Duodenal mucosa (tissue), 2 donors: Measurements from ENCODE around the gene MYF5.

Experiments
- H3K27ac ChIP-seq: one replicate; pipeline ENCODE4 v1.7.0; 2013; ENCODE audit warnings: low read depth, low read length
- H3K27me3 ChIP-seq, 2 donors: one replicate each; pipeline ENCODE4 v1.7.0; 2013; ENCODE audit warnings: low read length in 2 of 2, control low read depth in 1 of 2; ENCODE audit not compliant: insufficient read depth in 2 of 2, control insufficient read depth in 1 of 2
- H3K36me3 ChIP-seq, 2 donors: one replicate each; pipeline ENCODE4 v1.7.0; 2013; ENCODE audit warnings: low read length in 2 of 2, control low read depth in 1 of 2; ENCODE audit not compliant: insufficient read depth in 2 of 2, control insufficient read depth in 1 of 2
- H3K4me1 ChIP-seq, 2 donors: one replicate each; pipeline ENCODE4 v1.7.0; 2013; ENCODE audit warnings: low read length in 2 of 2, control low read depth in 1 of 2; ENCODE audit not compliant: insufficient read depth in 2 of 2, control insufficient read depth in 1 of 2
- H3K4me3 ChIP-seq, 2 donors: one replicate each; pipeline ENCODE4 v1.7.0; 2013; ENCODE audit warnings: low read length in 2 of 2, low read depth in 1 of 2
- H3K9ac ChIP-seq, 2 donors: one replicate each; pipeline ENCODE4 v1.7.0; 2013; ENCODE audit warnings: low read length in 2 of 2, low read depth in 1 of 2
- H3K9me3 ChIP-seq, 2 donors: one replicate each; pipeline ENCODE4 v1.7.0; 2013; ENCODE audit warnings: low read length in 2 of 2, control low read depth in 1 of 2; ENCODE audit not compliant: control insufficient read depth in 1 of 2

Gene MYF5

DNA sequence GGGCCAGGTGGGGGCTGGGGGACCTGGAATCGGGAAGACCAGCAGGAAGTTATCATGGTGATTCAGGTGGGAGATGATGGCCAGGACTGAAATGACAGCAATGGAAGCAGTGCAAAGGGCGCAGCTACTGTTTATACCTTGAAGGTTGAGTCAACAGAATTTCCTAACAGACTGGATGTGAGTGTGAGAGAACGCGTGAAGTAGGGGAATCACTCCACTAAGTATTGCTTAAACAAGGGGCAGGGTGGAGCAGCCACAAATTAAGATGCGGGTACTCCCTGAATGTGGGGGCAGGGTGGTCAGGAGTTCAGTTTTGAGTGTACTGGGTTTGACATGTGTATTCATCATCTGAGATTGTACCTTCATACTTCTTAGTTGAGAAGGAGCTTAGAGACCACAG lies 45.1 kb downstream of the MYF5 start:
- Histone ChIP-seq H3K27ac (no peak overlapping the region), H3K27me3 (no peaks in the 10 kb centered on the region), H3K9me3 (no peaks in the 10 kb centered on the region), H3K4me3 (no peak overlapping the region), H3K36me3 (no peaks in the 10 kb centered on the region), H3K4me1 (no peaks in the 10 kb centered on the region), H3K9ac (no peak overlapping the region)

DNA sequence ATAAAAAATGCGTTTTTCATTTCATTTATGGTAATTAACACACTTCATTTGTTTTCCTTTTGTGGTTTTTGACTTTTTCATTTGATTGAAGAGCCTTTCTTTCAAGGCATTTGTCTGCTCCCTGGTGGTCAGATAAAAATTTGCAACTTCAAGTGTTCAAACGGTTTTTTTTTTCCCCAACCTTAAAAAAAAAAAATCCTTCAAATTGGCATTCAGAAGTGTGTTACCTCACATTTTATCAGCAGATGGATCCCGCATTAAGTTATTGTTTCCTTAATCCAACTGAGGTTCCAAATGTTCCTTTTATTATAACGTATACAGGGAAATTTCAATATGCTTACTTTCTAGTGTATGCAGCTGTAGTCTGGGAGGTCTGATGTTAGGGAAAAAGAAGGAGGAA lies 47.2 kb downstream of the MYF5 start:
- H3K9me3 ChIP-seq: no peaks in the 10 kb centered on the region
- H3K4me3 ChIP-seq: no peak overlapping the region

DNA sequence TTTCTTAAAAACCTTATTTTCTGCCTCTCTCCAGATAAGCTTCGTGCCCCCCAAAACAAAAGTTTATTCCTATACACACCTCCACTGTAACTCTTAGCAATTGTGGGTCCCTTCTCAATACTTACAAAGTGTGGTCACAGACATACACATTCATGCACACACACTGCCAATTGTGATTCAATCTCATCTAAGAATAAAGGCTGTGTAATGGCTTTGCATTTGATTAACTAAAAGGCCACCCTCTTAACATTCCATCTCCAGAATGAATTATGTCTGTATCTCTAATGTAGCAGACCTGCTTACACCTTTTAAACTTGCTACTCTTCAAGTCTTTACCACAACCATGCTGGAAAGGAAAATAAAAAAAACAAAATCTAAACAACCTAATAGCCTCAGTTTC lies 49.5 kb downstream of the MYF5 start:
- H3K4me1 ChIP-seq: no peaks in the 10 kb centered on the region
- H3K4me3 ChIP-seq: no peak overlapping the region
- H3K9ac ChIP-seq: no peak overlapping the region
- no peaks in the 10 kb centered on the region for H3K36me3 ChIP-seq
- no peaks in the 10 kb centered on the region for H3K9me3 ChIP-seq
- no peaks in the 10 kb centered on the region for H3K27me3 ChIP-seq
- H3K27ac ChIP-seq: no peak overlapping the region

More for the DNA sequence above, 47.2 kb downstream of the MYF5 start:
- Histone ChIP-seq H3K36me3 (no peaks in the 10 kb centered on the region), H3K4me1 (no peaks in the 10 kb centered on the region), H3K27me3 (no peaks in the 10 kb centered on the region), H3K9ac (no peak overlapping the region), H3K27ac (no peak overlapping the region)

DNA sequence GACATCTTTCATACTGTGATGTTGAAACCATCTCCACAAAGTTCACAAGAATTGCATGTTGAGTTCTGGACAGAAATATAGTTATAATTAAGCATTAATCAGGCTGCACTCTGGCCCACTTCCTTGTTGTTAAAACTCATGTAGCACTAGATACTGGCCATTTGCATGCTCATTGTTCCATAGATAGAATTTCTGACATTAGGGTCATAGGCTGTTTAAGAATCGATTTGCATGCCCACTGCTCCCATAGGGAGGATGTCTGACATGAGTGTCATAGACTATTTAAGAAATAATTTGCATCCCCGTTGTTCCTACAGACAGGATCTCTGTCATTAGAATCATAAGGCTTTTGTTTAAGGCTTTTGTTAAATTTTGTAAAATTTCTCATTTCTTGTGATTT lies 50.2 kb downstream of the MYF5 start:
- Histone ChIP-seq H3K9ac (no peak overlapping the region), H3K27me3 (no peaks in the 10 kb centered on the region), H3K9me3 (no peaks in the 10 kb centered on the region), H3K4me3 (no peak overlapping the region), H3K4me1 (no peaks in the 10 kb centered on the region), H3K36me3 (no peaks in the 10 kb centered on the region), H3K27ac (no peak overlapping the region)
